Esophagus muscularis mucosa (tissue), 3 donors: ENCODE results near the gene ACSBG1.

Experiments
- POLR2A ChIP-seq: fragments of 450-650 bp; IDR thresholded peaks from one replicate; pipeline ENCODE4 v1.6.1; 2017; ENCODE audit warnings: antibody characterized with exemption, moderate library complexity, mild to moderate bottlenecking, low read depth
- TF ChIP-seq, protein P1 (sequence below), 3 experiments: fragments of 200-600 bp in 2 of 3; fragments of 450-650 bp in 1 of 3; sonication (generic) in 2 of 3; IDR thresholded peaks; one replicate each; pipeline ENCODE4 v1.5.1; 2017 to 2019; ENCODE audit warnings: antibody characterized with exemption in 3 of 3, mild to moderate bottlenecking in 2 of 3, moderate library complexity in 1 of 3

DNA sequence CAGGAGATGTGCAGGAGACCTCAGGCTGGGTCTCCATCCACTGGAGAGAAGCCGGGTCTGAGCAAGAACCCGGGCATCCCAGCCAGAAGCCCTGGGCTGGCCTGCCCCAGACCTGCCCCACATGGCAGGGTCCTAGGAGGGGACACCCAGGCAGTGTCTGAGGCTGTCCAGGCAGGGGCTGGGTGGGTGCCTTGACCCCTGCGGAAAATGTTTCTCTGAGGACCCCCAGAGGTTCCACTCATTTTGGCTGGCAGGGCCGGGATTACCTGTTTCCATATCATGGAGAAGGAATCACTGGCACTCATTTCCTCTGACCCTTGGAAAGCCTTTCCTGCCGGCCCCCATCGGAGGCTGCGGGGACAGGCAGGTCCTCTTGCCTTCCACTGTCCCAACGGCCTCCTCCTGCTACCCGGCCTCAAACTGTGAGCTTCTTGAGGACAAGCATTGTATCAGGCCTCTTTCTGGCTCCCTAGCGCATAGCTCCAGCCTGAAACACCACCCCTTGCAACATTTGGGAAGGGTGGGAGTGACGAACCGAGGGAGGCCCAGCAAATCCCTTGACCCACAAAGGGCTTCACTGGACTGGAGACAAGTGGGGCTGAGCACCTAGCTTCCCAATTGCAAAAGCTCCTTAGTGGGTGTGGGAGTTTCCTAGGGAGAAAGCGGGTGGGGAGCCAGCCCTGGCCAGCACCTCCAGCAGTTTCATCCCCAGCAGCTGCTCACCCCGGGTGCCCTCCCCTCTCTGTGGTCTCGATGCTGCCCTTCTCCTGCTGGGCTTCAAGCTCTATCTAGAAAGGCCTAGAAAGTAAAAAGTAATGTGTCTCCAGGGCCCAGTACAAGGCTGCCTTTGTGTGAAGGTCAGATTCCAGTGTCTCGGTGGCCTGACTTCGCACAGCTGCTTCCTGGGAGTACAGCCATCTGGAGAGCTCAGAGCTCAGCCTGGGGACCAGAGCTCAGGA, 29.7 kb downstream of the ACSBG1 start:
- TF ChIP-seq, protein P1, sequence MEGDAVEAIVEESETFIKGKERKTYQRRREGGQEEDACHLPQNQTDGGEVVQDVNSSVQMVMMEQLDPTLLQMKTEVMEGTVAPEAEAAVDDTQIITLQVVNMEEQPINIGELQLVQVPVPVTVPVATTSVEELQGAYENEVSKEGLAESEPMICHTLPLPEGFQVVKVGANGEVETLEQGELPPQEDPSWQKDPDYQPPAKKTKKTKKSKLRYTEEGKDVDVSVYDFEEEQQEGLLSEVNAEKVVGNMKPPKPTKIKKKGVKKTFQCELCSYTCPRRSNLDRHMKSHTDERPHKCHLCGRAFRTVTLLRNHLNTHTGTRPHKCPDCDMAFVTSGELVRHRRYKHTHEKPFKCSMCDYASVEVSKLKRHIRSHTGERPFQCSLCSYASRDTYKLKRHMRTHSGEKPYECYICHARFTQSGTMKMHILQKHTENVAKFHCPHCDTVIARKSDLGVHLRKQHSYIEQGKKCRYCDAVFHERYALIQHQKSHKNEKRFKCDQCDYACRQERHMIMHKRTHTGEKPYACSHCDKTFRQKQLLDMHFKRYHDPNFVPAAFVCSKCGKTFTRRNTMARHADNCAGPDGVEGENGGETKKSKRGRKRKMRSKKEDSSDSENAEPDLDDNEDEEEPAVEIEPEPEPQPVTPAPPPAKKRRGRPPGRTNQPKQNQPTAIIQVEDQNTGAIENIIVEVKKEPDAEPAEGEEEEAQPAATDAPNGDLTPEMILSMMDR (IDR thresholded peaks at IDR 0.05), result no peak
- TF ChIP-seq POLR2A, result no peak
